GM18508 (cell line): Measurements from ENCODE around the gene TBL1X.
"Not testable (repeated sequence)": the region's sequence is repeated elsewhere in the genome, so short reads cannot be mapped to it uniquely, and the experiment has no call there.

Source experiments
- ATAC-seq: cut with Tn5 transposase; IDR thresholded peaks from one replicate; pipeline ENCODE4 v1.9.1; 2021; ENCODE audit warnings: moderate number of reproducible peaks; ENCODE audit not compliant: insufficient read depth, unreplicated experiment

The TBL1X gene

GRCh38 chrX:9530848-9531274, 66.0 kb downstream of the TBL1X start:
- peak; percentile 71 for ATAC-seq

- no peak for ATAC-seq
Measured at GRCh38 chrX:9532349-9532748, 67.5 kb downstream of the TBL1X start.

GRCh38 chrX:9533611-9534010, 68.8 kb downstream of the TBL1X start:
- ATAC-seq = no peak

GRCh38 chrX:9534686-9535085, 69.8 kb downstream of the TBL1X start:
- ATAC-seq = no peak

GRCh38 chrX:9535101-9535500, 70.2 kb downstream of the TBL1X start:
- ATAC-seq = no peak

GRCh38 chrX:9536156-9536555, 71.3 kb downstream of the TBL1X start:
- not testable (repeated sequence) for ATAC-seq

- no peak for ATAC-seq
Measured at GRCh38 chrX:9537781-9538180, 72.9 kb downstream of the TBL1X start.

GRCh38 chrX:9538544-9539045, 73.7 kb downstream of the TBL1X start:
- no peak for ATAC-seq

- ATAC-seq = no peak
Measured at GRCh38 chrX:9539605-9540387, 74.9 kb downstream of the TBL1X start.

- no peak for ATAC-seq
Measured at GRCh38 chrX:9542106-9542760, 77.4 kb downstream of the TBL1X start.

GRCh38 chrX:9542761-9543111, 77.9 kb downstream of the TBL1X start:
- no peak for ATAC-seq

GRCh38 chrX:9555354-9555753, 90.5 kb downstream of the TBL1X start:
- ATAC-seq = no peak

- ATAC-seq = no peak
Measured at GRCh38 chrX:9557091-9557490, 92.2 kb downstream of the TBL1X start.

GRCh38 chrX:9557521-9557920, 92.7 kb downstream of the TBL1X start:
- ATAC-seq = no peak

GRCh38 chrX:9558615-9559014, 93.8 kb downstream of the TBL1X start:
- ATAC-seq = no peak

- no peak for ATAC-seq
Measured at GRCh38 chrX:9560219-9560618, 95.4 kb downstream of the TBL1X start.

GRCh38 chrX:9561199-9561598, 96.3 kb downstream of the TBL1X start:
- no peak for ATAC-seq

GRCh38 chrX:9562851-9563250, 98.0 kb downstream of the TBL1X start:
- ATAC-seq = no peak

- no peak for ATAC-seq
Measured at GRCh38 chrX:9566150-9566621, 101.3 kb downstream of the TBL1X start.

GRCh38 chrX:9569876-9570301, 105.0 kb downstream of the TBL1X start:
- no peak for ATAC-seq

- no peak for ATAC-seq
Measured at GRCh38 chrX:9573282-9574106, 108.6 kb downstream of the TBL1X start.
